ENCODE measurements around the gene PHF1.
"Not testable (repeated sequence)": the region's sequence is repeated elsewhere in the genome, so short reads cannot be mapped to it uniquely, and the experiment has no call there.

PHF1 gene

GRCh38 chr6:33391922-33392594, 18.8 kb upstream of the PHF1 start:
- DNase-seq = no peak

GRCh38 chr6:33392595-33392948, 18.2 kb upstream of the PHF1 start:
- DNase-seq = no peak

- no peak for DNase-seq
These were observed 17.8 kb upstream of the PHF1 start for GRCh38 chr6:33392979-33393378.

GRCh38 chr6:33397541-33397940, 13.3 kb upstream of the PHF1 start:
- DNase-seq = no peak

- DNase-seq = not testable (repeated sequence)
These were observed 12.2 kb upstream of the PHF1 start for GRCh38 chr6:33398601-33399000.

GRCh38 chr6:33399881-33400280, 10.9 kb upstream of the PHF1 start:
- not testable (repeated sequence) for DNase-seq

- no peak for DNase-seq
These were observed 5.9 kb upstream of the PHF1 start for GRCh38 chr6:33404884-33405283.

GRCh38 chr6:33405386-33405940, 5.4 kb upstream of the PHF1 start:
- no peak for DNase-seq

GRCh38 chr6:33406126-33406525, 4.7 kb upstream of the PHF1 start:
- no peak for DNase-seq

GRCh38 chr6:33407132-33407718, 3.6 kb upstream of the PHF1 start:
- DNase-seq = no peak

GRCh38 chr6:33410050-33410710, 634 bp upstream of the PHF1 start:
- DNase-seq = peak; percentile 92

GRCh38 chr6:33411632-33412005, 805 bp downstream of the PHF1 start:
- no peak for DNase-seq

GRCh38 chr6:33412140-33413009, 1.6 kb downstream of the PHF1 start:
- no peak for DNase-seq

- DNase-seq = no peak
These were observed 2.7 kb downstream of the PHF1 start for GRCh38 chr6:33413241-33414120.

- no peak for DNase-seq
These were observed 3.9 kb downstream of the PHF1 start for GRCh38 chr6:33414592-33415271.

GRCh38 chr6:33415831-33416230, 5.0 kb downstream of the PHF1 start:
- DNase-seq = no peak

GRCh38 chr6:33416386-33417127, 5.7 kb downstream of the PHF1 start:
- no peak for DNase-seq

- no peak for DNase-seq
These were observed 6.5 kb downstream of the PHF1 start for GRCh38 chr6:33417128-33417902.

GRCh38 chr6:33417903-33418689, 7.3 kb downstream of the PHF1 start, which contains the start of gene CUTA:
CUTA (minus strand) TSS chr6:33418107; CDS start chr6:33418000, 107 bp downstream.
- DNase-seq = peak; percentile 95

Measured in NCI-H1417 treated with DMSO at 0.1 percent for 48 hours (cell line).